HS-5 (cell line): ENCODE results near the gene ELMO2.

Experiments
- DNase-seq: peaks from one replicate; pipeline ENCODE4 v3.0.0-alpha.2; 2012; ENCODE audit warnings: low read depth

The ELMO2 gene

DNA sequence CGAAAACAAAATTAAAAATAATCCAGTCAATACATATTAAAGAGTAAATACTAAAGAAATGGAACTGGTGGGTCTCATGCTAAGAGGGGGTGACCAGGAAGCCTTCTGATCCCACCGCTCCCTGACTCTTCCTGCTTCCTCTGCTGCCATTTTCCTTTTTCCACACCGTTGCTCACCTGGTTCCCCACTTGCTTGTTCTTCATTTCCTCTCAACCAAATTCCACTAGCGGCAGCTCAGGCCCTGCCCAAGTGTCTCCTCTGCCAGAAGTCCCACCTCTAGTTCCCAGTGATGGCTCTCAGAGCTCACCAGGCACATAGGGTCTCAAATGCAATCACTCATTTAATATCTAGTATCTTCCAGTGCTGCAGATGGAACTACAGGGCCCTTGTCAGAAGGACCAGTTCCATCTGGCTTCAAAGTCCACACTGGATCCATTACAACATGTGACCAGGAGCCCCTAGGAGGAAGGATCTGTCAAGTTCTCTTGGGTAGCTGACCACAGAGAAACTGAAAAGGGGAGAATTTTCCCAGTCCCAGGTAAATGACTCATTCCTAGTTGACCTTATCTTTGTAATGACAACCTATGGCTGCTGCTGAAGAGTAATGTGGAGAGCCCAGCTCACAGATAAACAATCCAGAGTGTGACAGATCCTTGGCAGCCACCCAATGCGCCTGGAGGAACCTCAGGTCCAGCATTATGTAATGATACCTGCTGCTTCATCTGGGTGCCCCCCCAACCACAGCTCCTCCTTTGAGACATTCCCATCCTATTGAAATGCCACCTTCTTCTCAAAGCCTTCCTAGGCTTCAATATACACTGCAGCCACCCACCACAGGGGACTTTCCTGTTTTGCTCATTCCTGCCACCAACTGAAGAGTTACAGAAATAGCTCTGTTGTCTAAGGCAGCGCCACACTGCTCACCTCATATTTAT is 38.2 kb downstream of the ELMO2 start:
- no peak for DNase-seq

DNA sequence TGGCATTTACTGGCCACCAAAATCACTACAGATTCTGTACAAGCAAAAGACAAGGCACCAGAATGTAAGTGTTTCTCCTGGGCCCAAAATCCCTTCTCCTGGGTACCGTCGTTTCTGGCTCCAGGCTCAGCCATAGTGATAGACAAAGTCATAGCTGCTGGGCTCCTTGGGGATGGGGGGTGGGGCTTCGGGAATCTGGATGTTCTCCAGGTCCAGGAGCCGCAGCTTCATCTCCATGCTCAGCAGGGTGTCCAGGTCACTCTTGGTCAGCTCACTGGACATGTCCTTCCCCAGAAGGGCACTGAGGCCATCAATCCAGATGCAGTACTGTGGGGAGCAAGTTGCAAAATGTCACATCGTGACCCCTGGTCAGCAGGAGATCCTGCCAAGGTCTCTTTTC is 39.2 kb downstream of the ELMO2 start:
- DNase-seq: no peak

DNA sequence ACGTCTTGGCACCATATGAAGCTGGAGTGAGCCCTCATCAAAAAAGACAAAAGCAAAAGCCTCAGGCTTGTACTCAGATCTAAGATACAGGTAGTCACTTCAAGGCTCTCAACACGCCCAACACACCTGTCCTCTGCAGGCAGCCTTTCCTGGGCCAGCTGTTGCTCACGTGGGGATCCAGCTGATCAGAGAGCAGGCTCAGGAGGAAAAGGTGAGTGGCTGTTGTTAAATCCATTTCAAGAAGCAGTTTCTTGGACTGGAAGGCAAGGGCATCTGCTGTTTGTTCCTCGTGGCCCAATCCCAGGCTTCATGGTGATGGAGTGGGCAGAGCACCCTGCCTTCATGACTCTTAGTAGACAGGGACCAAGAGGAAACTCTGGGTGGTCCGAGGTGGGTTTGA is 39.6 kb downstream of the ELMO2 start:
- DNase-seq: no peak

DNA sequence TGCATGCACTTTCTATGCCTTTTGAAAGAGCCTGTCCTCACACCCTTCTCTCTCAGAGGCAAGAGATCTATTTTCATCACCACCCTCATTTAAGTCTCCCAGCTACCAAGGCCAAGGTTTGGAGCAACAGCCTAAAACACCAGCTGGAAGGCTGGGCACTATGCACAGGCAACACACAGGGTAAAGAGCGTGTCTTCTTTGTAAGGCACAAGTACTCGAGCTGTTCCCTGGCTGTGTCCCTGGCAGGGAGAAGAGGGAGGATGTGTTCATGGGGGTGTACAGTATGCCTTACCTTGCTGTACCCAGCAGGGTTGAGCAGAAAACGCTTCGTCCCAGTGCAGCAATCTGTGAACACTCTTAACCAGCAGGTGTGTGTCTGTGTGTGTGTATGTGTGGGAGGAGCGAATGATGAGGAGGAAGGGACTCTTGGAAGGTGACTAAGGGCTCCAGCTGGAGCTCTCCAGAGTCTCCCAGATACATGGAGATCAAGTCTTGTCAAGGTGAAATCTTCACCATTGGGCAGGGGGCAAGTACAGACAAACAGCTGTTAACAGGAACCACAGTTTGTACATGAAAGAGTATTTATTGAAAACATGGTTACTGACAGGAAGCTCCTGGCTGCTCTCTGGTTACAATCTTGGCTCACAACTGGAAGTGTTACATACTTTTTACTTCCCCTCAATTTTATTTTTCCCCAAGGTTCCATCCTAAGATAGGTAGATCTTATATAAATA is 40.8 kb downstream of the ELMO2 start:
- DNase-seq: no peak

DNA sequence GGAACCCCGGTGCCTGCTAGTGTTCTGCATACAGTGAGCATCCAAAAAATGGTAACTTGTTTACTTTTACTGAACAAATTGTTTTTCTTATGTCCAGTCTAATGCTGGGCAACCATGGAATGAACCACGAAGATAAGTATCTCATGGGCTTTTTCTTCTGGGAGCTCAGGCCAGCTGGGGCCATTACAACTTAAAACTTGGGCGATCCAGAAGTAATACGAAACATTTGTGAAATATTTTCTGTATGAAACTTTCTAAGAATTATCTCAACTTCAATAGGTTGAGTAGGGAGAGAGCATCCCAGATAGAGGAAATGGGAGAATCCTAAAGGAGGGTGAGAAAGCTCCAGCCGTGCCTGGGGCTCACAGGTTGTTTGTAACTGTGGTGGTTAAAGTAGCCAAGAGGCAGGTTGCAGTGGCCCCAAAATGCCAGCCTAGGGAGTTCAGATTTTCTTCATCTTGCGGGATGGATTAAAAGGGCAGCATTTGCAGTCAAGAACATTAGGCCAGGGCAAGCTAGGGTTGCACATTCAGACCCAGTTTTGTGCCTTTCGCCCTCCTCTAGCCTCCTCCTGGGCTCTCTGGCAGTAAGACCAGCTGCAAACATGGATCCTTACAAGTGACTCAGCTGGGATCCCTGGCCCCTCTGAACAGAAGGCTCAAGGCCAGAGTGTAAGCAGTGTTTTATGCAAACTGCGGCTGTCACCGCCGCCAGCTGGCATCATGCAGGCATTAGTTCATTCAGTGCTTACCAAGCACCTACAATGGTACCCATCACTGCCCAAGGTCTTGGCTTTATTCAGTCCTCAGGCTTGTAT is 41.5 kb downstream of the ELMO2 start:
- no peak for DNase-seq

DNA sequence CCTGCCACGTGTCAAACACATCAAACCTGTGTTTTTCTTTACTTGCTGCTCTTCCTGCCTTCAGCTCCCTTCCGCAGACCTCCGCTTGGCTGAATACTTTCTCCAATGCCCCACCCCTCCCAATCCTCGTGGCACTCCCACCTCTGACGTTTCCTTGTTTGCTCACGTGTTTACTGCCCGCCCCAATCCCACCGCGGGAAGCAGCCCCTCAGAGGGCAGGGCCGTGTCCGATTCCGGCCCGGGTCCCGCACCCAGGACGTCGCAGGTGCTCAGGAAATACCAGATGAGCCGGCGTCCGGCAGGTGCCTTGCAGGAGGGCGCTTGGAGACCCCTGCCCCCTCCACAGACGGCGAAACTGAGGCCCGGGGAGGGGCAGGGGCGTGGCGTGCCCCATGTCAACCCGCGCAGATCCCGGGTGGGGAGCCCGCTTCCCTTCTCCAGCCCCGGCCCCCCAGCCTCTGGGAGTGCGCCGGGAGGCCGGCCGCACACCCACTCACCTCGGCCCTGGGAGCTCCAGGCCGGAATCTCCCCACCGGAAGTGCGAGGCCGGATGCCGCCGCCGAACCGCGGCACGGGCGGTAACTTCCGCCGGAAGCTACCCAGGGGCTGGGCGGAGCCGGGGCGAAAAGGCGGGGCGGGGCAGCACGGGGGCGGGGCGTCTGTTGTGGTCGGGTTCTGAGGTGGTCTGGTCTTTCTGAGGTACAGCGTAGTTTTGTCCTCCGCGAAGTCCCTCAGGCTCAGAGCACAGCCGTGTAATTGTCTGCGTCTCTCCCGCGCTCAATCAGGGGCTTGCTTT is 42.3 kb downstream of the ELMO2 start:
- DNase-seq: peak; percentile 74

DNA sequence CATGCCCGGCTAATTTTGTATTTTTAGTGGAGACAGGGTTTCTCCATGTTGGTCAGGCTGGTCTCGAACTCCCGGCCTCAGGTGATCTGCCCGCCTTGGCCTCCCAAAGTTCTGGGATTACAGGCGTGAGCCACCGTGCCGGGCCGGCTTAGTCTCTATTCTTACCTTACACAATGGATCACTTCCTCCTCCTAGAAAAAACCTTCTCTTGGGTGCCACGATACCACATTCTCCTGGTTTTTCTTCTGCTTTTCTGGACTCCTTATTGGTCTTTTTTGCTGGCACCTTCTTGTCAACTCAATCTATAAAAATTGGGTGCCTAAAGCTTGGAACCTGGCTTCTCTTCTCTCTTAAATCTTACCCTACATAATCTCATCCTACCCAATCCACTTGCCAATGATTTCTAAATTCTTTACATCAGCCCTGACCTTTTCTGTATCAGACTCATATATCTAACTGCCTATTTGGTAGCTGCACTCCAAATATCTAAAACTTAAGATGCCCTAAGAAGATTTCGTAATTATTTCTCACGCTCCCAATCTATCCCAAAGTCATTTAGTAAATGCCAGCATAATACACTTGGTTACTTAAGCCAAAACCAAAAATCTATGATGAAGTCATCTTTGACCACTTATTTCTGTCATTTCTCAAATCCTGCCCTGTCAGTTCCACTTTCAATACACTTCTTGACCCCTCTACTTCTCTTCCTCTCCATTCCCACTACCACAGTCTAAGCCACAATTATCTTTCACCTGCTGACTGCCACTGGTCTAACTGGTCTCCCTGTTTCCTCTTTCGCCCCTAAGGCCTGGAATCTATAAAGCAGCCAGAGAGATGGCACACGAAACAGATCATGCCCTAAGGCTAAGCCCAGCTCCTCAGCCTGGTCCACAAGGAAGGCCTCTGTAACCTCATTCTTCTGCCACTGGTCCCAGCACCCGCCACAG is 43.2 kb downstream of the ELMO2 start:
- DNase-seq: no peak

DNA sequence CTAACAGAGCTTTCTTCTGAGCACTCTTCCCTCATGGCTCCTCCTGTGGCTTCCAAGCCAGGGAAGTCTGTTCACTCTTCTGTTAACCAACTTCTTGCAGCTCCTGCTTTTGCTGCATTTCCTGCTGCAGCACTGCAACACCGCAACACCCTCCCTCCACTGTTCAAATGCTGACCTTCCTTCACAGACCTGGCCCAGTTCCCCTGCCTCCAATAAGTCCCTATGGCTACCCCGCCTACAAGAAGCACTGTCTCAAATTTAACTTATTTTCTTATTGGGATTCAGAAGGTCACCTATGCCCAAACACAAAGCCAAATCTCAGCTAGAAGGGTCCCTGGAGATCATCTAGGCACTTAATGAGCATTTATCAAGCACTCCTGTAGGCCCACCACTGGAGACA is 44.6 kb downstream of the ELMO2 start:
- DNase-seq: no peak

DNA sequence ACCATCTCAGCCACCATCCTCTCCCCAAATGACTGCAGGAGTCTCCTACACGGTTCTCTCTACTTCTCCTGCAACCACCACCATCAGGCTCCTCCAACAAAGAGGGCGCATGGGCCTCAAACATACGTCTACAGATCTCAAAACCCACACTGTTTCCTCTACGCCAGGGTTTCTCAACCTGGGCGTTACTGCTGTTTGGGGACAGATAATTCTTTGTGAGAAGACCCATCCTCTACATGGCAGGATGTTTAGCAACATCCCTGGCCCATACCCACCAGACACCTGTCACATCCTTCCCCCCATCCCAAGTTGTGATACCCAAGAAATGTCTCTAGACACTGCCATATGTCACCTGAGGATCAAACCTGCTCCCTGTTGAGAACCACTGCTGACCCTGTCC is 45.0 kb downstream of the ELMO2 start:
- DNase-seq: no peak

DNA sequence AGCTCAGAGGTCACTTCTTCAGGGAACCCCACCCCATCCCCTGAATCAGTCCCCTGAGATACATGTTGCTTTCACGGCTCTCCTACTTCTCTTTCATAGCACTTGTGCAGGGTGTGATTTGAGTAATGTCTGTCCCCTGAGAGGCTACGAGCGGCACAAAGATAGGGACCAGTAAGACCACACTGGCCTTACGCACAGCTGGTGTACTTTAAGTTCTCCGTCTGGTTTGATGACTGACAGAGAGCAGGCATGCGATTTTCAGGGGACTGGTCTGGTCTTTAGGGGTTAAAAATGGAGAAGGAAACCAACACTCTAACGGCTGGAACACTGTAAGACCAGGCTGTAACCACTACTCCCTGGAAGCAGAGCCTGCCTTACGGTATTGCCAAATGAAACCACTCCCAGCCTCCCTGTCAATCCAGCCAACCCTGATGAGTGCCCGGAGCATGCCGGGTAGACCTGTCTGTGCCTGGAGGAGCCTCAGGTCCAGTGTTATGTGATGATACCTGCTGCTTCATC is 47.1 kb downstream of the ELMO2 start:
- DNase-seq: no peak

DNA sequence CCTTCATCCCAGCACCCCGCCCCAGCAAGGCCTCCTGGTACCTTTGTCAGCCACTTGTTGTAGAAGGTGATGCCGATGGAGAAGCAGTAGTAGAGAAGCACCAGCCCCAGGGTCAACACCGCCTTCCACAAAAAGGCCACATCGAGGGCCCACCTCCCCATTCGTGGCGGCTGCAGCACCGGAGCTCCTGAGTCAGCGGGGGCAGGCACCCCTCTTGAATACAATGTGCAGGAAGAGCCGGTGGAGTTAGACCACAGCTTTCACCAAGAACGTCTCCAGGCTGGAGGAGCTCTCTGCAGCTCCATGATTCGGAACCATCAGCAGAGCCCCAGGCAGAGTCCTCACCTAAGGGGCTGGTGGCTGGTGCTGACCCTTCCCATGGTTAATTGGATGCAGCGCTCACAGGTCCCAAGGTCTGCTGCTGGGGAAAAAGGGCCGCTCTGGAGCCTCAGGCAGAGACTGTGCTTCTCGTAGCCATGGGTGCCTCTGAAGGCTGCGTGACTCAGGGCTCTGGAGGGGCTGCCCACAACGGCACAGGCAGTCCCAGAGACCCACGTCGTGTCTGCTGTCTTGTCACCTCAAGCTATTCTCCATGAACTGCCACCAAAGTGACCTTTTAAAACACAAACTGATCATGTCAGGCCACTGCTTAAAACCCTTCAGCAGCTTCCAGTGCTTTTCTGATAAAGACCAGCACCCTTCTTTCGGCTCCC is 47.9 kb downstream of the ELMO2 start:
- no peak for DNase-seq

DNA sequence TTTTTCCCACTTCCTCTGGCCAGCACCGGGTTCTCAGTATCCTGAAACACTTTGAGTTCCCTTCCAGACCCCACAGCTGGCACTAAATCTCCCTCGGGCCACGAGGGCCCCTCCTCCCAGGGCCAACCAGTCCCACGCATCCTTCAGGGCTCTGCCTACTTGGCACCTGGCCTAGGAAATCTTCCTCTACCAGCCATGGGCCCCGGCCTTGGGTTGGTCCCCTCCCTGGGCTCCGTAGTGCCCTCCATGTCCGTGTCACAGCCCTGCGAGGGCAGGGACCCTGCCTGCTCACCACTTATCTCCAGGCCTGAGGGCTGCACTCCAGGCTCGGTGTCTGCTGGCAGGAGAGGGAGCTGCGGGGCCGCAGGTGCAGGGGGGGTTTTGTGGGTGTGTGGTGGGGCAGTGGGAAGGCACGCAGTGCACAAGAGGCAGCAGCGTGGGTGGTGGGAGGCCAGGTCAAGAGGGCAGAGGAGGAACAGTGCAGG is 49.3 kb downstream of the ELMO2 start:
- no peak for DNase-seq

DNA sequence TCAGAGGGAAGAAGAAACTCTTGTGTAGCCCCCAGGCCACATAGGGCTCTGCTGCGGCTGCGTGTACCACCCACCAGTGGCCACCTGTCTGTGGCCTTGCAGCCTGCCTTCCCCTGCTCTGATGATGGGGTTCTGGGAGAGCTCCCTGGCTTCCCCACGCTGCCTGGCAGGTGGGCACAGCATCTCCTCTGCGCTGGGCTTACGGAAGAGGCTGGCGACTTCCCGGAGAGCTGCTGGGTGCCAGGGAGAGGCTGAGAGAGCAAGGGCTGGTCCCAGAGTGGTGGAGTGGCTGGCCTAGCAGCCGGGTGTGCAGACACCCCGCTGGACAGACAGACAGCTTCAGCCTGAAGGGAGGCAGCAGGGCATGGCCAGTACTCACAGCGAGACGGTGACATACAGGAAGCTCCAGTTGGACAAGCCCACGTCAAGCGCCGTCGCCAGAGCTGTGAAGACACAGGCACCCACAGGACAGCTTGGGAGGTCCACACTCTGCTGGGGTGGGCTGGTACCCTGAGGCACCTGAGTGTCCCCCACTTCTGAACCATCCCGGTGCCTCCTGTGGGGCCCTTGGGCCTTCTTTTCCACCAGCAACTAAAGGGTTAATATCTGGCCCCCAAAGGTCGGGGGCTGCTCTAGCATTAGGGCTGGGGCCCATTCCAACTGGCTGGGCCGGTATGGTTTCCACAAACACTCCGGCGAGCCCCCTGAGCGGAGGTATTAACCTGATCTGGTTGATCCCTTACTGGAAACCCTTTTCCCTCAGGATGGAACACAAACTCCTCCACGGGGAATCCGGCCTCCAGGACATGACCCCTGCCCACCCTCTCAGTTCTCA is 50.0 kb downstream of the ELMO2 start:
- no peak for DNase-seq

DNA sequence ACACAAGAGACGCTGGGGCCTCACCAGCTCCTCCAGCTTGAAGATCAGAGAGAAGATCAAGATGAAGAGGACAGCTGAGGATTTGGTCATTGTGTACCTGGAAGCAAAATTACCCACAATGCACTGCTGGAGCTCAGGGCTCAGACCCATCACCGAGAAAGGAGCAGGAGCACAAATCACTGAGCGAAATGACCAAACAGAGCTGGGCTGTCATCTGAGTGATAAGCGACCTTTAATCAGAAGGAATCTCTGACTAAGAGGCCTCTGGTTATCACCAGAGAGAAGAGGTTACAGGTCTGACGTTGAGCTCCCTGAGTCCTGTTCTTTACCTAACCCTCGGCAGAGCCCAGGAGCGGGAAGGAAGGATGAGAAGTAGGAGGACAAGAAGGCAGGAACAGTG is 50.6 kb downstream of the ELMO2 start:
- DNase-seq: no peak

DNA sequence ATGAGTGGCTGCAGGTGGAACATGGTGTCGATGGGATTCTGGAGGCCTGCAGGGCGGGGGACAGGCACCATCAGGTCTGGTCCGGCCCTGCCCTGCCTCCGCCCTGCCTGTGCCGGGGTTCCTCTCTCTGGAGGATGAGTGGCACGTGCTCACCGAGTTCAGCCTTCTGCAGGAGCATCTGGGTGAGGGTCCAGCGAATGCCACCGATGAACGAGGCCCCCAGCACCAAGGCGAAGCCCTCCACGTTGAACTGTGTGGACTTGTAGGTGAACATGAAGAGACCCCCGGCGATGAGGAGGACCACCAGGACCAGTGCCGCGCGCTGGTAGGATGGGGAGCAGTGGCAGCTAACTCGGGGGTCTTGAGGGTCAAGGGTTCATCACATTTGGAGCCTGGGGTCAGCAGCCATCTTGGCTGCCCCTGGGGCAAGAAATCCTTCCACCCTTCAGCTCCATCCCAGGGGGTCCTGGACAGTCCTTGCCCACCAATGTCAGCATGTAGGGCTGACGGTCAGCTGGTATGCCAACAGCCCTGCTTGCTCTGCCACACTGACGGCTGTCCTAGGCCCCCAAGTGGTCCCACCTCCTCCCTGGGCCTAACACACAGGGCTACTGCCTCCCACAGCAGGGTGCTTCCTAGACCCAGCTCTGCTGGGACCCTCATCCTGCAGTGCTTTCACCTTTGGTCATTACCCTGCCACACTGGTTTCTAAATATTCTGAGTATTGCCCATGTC is 51.3 kb downstream of the ELMO2 start:
- DNase-seq: no peak

DNA sequence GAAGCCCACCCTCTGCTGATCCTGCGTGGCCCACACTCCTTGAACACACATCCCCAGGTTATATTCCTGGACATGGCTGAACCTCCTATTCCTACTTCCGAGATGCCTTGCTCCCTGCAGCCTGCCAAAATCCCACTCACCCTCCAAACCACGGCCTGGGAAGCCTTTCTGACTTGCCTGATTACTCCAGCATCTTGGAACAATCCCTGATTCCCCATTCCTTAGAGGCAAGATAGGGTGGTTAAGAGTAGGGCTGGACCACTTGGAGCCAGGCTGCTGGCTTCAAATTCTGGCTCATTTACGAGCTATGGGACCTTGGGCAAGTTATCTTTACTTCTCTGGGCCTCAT is 52.2 kb downstream of the ELMO2 start:
- DNase-seq: no peak

DNA sequence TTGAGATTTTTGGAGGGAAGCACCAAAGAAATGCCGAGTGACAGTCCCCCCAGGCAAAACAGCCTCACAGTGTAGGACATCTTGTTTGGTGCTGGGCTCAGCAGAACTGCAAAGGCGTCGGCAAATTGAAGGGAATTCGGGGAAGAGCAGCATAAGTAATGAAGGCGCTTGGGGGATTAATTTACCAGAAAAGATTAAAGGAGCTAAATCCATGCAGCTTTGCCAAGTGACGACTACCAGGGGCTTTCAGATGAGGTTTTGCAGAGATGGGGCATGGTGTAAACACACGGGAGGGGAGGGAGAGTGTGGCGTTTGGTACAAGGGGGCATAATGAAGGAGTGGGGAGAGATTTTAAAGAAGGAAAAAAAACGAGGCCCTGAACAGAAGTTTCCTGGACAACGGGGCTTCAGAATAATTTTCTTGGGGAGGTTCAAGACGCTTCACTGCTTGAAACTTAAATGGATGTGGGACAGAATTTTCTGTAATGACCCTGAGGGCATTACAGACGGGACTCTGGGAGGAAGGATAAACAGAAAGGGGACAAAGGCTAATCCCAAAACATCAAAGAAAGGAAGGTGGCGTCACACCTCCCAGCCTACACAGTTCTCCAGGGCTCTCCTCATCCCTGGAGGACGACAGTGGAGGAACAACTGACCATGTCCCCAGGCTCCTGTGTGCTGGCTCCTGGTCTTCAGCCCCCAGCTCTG is 52.8 kb downstream of the ELMO2 start:
- DNase-seq: no peak
